SK-N-MC (cell line): Measurements from ENCODE around the gene SMG6.

Experiments used
- EZH2 ChIP-seq: fragments of 200-600 bp; sonication (generic); IDR thresholded peaks from one replicate; pipeline ENCODE4 v1.6.1; 2017; ENCODE audit warnings: antibody characterized with exemption
- POLR2AphosphoS5 ChIP-seq: IDR thresholded peaks from 2 replicates; pipeline ENCODE4 v1.6.1; 2012; ENCODE audit warnings: mild to moderate bottlenecking, low read depth, low read length, borderline replicate concordance

GRCh38 chr17:2176499-2177169 lies 127.0 kb downstream of the SMG6 start:
- TF ChIP-seq POLR2AphosphoS5 (no peak), EZH2 (no peak)
